PC-3 (cell line): ENCODE data around the gene FBXL12. TPM values are rescaled to one million over a fixed set of nuclear protein-coding genes. Genes with fewer than 3 reads are reported as not detected.

Source experiments
- ATAC-seq: fragments of 200-7000 bp; cut with Tn5 transposase; 2 replicates; pipeline ENCODE4 v1.9.1; 2020; ENCODE audit warnings: mild to moderate bottlenecking, moderate library complexity
- BruUV-seq: library from RNA; stranded (reverse); fragments of 400-500 nt; replicated peaks from 2 replicates; lab custom pipeline; 2021; lab: Mats Ljungman, UMichigan
- CTCF ChIA-PET: fragments of 300-600 bp; sonication (Branson Sonifier 250); formaldehyde crosslinking; loops from one replicate; lab custom pipeline; 2022; ENCODE audit warnings: antibody characterized with exemption; lab: Charles Lee
- POLR2A ChIA-PET: fragments of 300-600 bp; sonication (Branson Sonifier 250); formaldehyde crosslinking; loops from one replicate; lab custom pipeline; 2022; ENCODE audit warnings: antibody characterized with exemption; ENCODE audit not compliant: unreplicated experiment; lab: Charles Lee
- DNase-seq: peaks from one replicate; pipeline ENCODE4 v3.0.0-alpha.2; 2015
- H2AFZ ChIP-seq: fragments of 300-600 bp; sonication (generic); 2 replicates; pipeline ENCODE4 v1.6.0; 2016; ENCODE audit warnings: antibody characterized with exemption, low read length
- H3F3A ChIP-seq: fragments of 300-600 bp; sonication (generic); one replicate; pipeline ENCODE4 v1.6.0; 2017; ENCODE audit warnings: antibody characterized with exemption, low read length, control low read depth, mild to moderate bottlenecking; ENCODE audit not compliant: unreplicated experiment
- H3K27ac ChIP-seq: fragments of 300-600 bp; sonication (generic); 2 replicates; pipeline ENCODE4 v1.5.1; 2016; ENCODE audit warnings: mild to moderate bottlenecking, low read length
- H3K27me3 ChIP-seq: fragments of 300-600 bp; sonication (generic); 2 replicates; pipeline ENCODE4 v1.6.1; 2016; ENCODE audit warnings: low read length, mixed read lengths
- H3K36me3 ChIP-seq: fragments of 300-600 bp; sonication (generic); 2 replicates; pipeline ENCODE4 v1.6.1; 2016; ENCODE audit warnings: low read depth, mixed run types, low read length, mixed read lengths
- H3K4me1 ChIP-seq: fragments of 300-600 bp; sonication (generic); 2 replicates; pipeline ENCODE4 v1.5.1; 2016; ENCODE audit warnings: low read length; ENCODE audit not compliant: insufficient read depth
- H3K4me2 ChIP-seq: fragments of 300-600 bp; sonication (generic); 2 replicates; pipeline ENCODE4 v1.6.0; 2016; ENCODE audit warnings: low read length
- H3K4me3 ChIP-seq: fragments of 300-600 bp; sonication (generic); 2 replicates; pipeline ENCODE4 v1.5.1; 2016; ENCODE audit warnings: mild to moderate bottlenecking, low read length, mixed read lengths
- H3K79me2 ChIP-seq: fragments of 300-600 bp; sonication (generic); 2 replicates; pipeline ENCODE4 v1.6.1; 2017; ENCODE audit warnings: low read length, mixed read lengths
- H3K9ac ChIP-seq: fragments of 300-600 bp; sonication (generic); 2 replicates; pipeline ENCODE4 v1.6.0; 2016; ENCODE audit warnings: mild to moderate bottlenecking, low read length
- H3K9me2 ChIP-seq: fragments of 300-600 bp; sonication (generic); replicated peaks from 2 replicates; pipeline ENCODE4 v1.6.1; 2016; ENCODE audit warnings: mixed run types, low read length, mixed read lengths
- H3K9me3 ChIP-seq: fragments of 300-600 bp; sonication (generic); 2 replicates; pipeline ENCODE4 v1.6.1; 2016; ENCODE audit warnings: low read length, mixed read lengths
- H4K20me1 ChIP-seq: fragments of 300-600 bp; sonication (generic); 2 replicates; pipeline ENCODE4 v1.6.1; 2016; ENCODE audit warnings: low read length, mixed read lengths
- CTCF ChIP-seq: fragments of 300-600 bp; sonication (generic); conservative IDR thresholded peaks from 2 replicates; pipeline ENCODE4 v1.5.1; 2017; ENCODE audit warnings: antibody characterized with exemption, low read depth, mild to moderate bottlenecking, low read length
- EZH2 ChIP-seq: fragments of 300-600 bp; sonication (generic); IDR thresholded peaks from one replicate; pipeline ENCODE4 v1.6.1; 2017; ENCODE audit warnings: antibody characterized with exemption, mild to moderate bottlenecking, low read length; ENCODE audit not compliant: unreplicated experiment
- EZH2phosphoT487 ChIP-seq: fragments of 300-600 bp; sonication (generic); IDR thresholded peaks from 2 replicates; pipeline ENCODE4 v1.6.1; 2018; ENCODE audit warnings: mild to moderate bottlenecking, antibody characterized with exemption, low read length, borderline replicate concordance
- intact Hi-C: fragments of 100-400 bp; cut with micrococcal nuclease; formaldehyde crosslinking; loops from 2 replicates; pipeline ENCODE4 v1.9.0; 2023
- total RNA-seq: library from RNA; depleted of rRNA; stranded (reverse); fragments of >200 nt; gene quantifications from 2 replicates; pipeline ENCODE4 v1.2.3, GENCODE V29; 2014

Gene FBXL12
- total RNA-seq, 1 experiment from 2014 or later = 31.4 TPM

DNA sequence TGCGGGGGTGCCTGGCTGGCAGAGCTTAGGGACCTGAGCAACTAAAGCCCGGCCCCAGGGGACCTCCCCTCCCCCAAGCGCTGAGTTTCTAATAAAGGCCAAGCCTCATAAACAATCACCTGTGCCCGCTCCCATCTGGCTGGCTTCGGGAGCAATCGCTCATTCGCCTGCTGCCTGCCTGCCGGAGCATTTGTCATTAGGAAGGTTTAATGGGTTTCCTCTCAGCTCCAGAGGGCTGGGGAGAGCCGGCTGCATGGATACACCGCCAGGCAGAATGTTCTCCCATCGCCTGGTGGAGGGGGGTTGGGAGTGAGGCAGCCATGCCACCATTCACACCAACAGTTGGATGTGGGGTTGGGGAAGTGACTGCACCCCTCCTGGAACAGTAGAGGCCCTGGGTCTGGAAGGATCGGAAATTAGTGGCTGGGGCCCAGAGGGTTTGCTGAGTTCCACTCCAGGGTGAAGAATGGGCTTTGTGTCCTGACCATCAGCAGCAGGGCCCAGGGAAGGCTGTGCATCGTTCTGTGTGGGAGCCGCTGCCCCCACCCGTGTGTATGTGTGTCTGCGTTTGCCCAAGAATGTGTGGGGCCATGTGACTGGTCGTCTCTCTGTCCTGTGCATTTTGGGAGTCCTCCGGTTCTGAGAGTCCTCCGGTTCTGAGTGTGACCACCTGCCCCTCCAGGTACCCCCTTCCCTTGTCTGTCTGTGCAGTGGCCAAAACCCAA lies 31.5 kb upstream of the FBXL12 start:
- Histone ChIP-seq H3K4me1 (peaks cover 5% of the 10 kb centered on the region; the same call in 1 of the 2 replicates), H3K27ac (no peak overlapping the region), H3K9me2 (no peaks in the 10 kb centered on the region), H3K9me3 (no peaks in the 10 kb centered on the region), H3F3A (no peaks in the 10 kb centered on the region), H3K4me2 (no peak overlapping the region), H2AFZ (no peak overlapping the region), H3K9ac (no peak overlapping the region), H3K27me3 (no peaks in the 10 kb centered on the region), H4K20me1 (no peaks in the 10 kb centered on the region), H3K79me2 (no peaks in the 10 kb centered on the region), H3K4me3 (no peak overlapping the region), H3K36me3 (peaks cover 9% of the 10 kb centered on the region; the same call in 1 of the 2 replicates)
- ChIA-PET CTCF (no interaction called here), POLR2A (no interaction called here)
- DNase-seq (no peak), ATAC-seq (no peak)
- intact Hi-C loops = no loop called here
- no peak for TF ChIP-seq EZH2phosphoT487
- no peak for TF ChIP-seq CTCF
- TF ChIP-seq EZH2 = no peak
- no TSS peak for BruUV-seq

GRCh38 chr19:9849791-9850190 lies 30.9 kb upstream of the FBXL12 start:
- H3K9ac ChIP-seq = no peak overlapping the region
- ATAC-seq (no peak), DNase-seq (no peak)
- no peaks in the 10 kb centered on the region for H3K27me3 ChIP-seq
- peaks cover 9% of the 10 kb centered on the region; the same call in 1 of the 2 replicates for H3K36me3 ChIP-seq
- ChIA-PET CTCF (no interaction called here), POLR2A (no interaction called here)
- H3K9me2 ChIP-seq = no peaks in the 10 kb centered on the region
- H3K27ac ChIP-seq = no peak overlapping the region
- no peaks in the 10 kb centered on the region for H4K20me1 ChIP-seq
- TF ChIP-seq CTCF (no peak), EZH2 (no peak), EZH2phosphoT487 (no peak)
- no peak overlapping the region for H3K4me3 ChIP-seq
- H3K9me3 ChIP-seq = no peaks in the 10 kb centered on the region
- H3K4me2 ChIP-seq = no peak overlapping the region
- peaks cover 5% of the 10 kb centered on the region; the same call in 1 of the 2 replicates for H3K4me1 ChIP-seq
- no peaks in the 10 kb centered on the region for H3F3A ChIP-seq
- H3K79me2 ChIP-seq = no peaks in the 10 kb centered on the region
- no peak overlapping the region for H2AFZ ChIP-seq
- BruUV-seq = no TSS peak
- intact Hi-C loops = no loop called here

DNA sequence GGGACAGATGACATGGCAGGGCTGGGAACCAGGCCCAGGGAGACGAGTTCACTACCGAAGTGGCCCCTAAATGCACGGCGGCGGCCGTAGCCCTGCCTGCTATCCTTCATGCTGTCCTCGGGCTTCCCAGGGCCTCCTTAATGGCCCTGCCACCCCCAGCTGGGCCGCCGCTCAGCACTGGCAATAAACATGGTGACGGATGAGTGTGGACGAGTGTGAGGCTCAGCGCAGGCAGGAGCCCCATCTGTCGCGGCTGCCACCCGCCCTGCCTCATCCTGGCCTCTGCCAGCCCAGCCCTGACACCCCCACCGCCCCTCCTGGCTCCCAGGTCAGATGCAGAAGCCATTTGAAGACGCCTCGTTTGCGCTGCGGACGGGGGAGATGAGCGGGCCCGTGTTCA lies 29.9 kb upstream of the FBXL12 start:
- ChIA-PET CTCF (no interaction called here), POLR2A (no interaction called here)
- ATAC-seq (no peak), DNase-seq (no peak)
- no TSS peak for BruUV-seq
- Histone ChIP-seq H3K36me3 (peaks cover 13% of the 10 kb centered on the region), H3K9me2 (no peaks in the 10 kb centered on the region), H3K4me2 (no peak overlapping the region), H3K9me3 (no peaks in the 10 kb centered on the region), H3K9ac (no peak overlapping the region), H3K4me1 (peaks cover 5% of the 10 kb centered on the region; the same call in 1 of the 2 replicates), H3K27ac (no peak overlapping the region), H3K4me3 (no peak overlapping the region), H3K79me2 (no peaks in the 10 kb centered on the region), H3F3A (no peaks in the 10 kb centered on the region), H4K20me1 (no peaks in the 10 kb centered on the region), H3K27me3 (no peaks in the 10 kb centered on the region), H2AFZ (no peak overlapping the region)
- TF ChIP-seq EZH2 (no peak), CTCF (no peak), EZH2phosphoT487 (no peak)
- intact Hi-C loops = loop anchor here (1.0 kb wide), 1 partner anchor 66 kb away; no protein-coding TSS in a partner anchor
